Caco-2 (cell line): ENCODE measurements around the gene ZFAND6. TPM values are rescaled to one million over a fixed set of nuclear protein-coding genes. Genes with fewer than 3 reads are reported as not detected.

Experiments used
- BruUV-seq: library from RNA; stranded (reverse); fragments of 400-500 nt; replicated peaks from 2 replicates; lab custom pipeline; 2021; lab: Mats Ljungman, UMichigan
- CTCF ChIA-PET: fragments of 300-600 bp; sonication (Branson Sonifier 250); formaldehyde crosslinking; loops from one replicate; lab custom pipeline; 2022; ENCODE audit warnings: antibody characterized with exemption; lab: Charles Lee
- POLR2A ChIA-PET: fragments of 300-600 bp; sonication (Branson Sonifier 250); formaldehyde crosslinking; loops from one replicate; lab custom pipeline; 2022; ENCODE audit warnings: antibody characterized with exemption; lab: Charles Lee
- DNase-seq, 2 experiments: peaks; one replicate each; pipeline versions ENCODE4 v3.0.0 to v3.0.0-alpha.2; 2020 to 2022
- H3K27me3 ChIP-seq: replicated peaks from 2 replicates; pipeline ENCODE4 v1.6.0; 2011; ENCODE audit warnings: low read length; ENCODE audit not compliant: control insufficient read depth, insufficient read depth
- H3K36me3 ChIP-seq: 2 replicates; pipeline ENCODE4 v1.5.1; 2011; ENCODE audit warnings: low read length; ENCODE audit not compliant: control insufficient read depth, insufficient read depth
- H3K4me1 ChIP-seq: fragments of 250-450 bp; sonication (Bioruptor Pico); 2 replicates; pipeline ENCODE4 v1.5.1; 2020; ENCODE audit warnings: mild to moderate bottlenecking
- H3K4me3 ChIP-seq: 2 replicates; pipeline ENCODE4 v1.5.1; 2011; ENCODE audit warnings: low read depth, mild to moderate bottlenecking, control low read depth, low read length
- H3K9me3 ChIP-seq: fragments of 250-450 bp; sonication (Bioruptor Pico); 2 replicates; pipeline ENCODE4 v1.5.1; 2020; ENCODE audit warnings: mild to moderate bottlenecking, moderate library complexity
- H3K27ac Mint-ChIP-seq: one replicate; pipeline ENCODE4 v1.8.0; 2022; ENCODE audit warnings: mixed read lengths; ENCODE audit not compliant: unreplicated experiment
- H3K27me3 Mint-ChIP-seq: one replicate; pipeline ENCODE4 v1.8.0; 2022; ENCODE audit warnings: mixed read lengths; ENCODE audit not compliant: insufficient read depth, unreplicated experiment
- H3K36me3 Mint-ChIP-seq: one replicate; pipeline ENCODE4 v1.8.0; 2022; ENCODE audit warnings: mild to moderate bottlenecking, mixed read lengths; ENCODE audit not compliant: insufficient read depth, unreplicated experiment
- H3K4me1 Mint-ChIP-seq: one replicate; pipeline ENCODE4 v1.8.0; 2022; ENCODE audit warnings: low read depth, mixed read lengths; ENCODE audit not compliant: unreplicated experiment
- H3K4me3 Mint-ChIP-seq: one replicate; pipeline ENCODE4 v1.8.0; 2022; ENCODE audit warnings: mild to moderate bottlenecking, moderate library complexity, mixed read lengths; ENCODE audit not compliant: unreplicated experiment
- H3K9me3 Mint-ChIP-seq: one replicate; pipeline ENCODE4 v1.8.0; 2022; ENCODE audit warnings: mixed read lengths; ENCODE audit not compliant: unreplicated experiment
- CTCF ChIP-seq, 2 experiments: fragments of 200-600 bp in 1 of 2; IDR thresholded peaks; 1 replicate in 1 of 2; 2 replicates in 1 of 2; pipeline versions ENCODE4 v1.5.1 to v1.8.0; 2011 to 2022; ENCODE audit warnings: antibody characterized with exemption in 1 of 2, control low read depth in 1 of 2, inconsistent platforms in 1 of 2, low read depth in 1 of 2, low read length in 1 of 2, mild to moderate bottlenecking in 1 of 2, moderate library complexity in 1 of 2; ENCODE audit not compliant: insufficient read depth in 1 of 2, severe bottlenecking in 1 of 2, unreplicated experiment in 1 of 2
- intact Hi-C: fragments of 100-400 bp; cut with micrococcal nuclease; formaldehyde crosslinking; loops from one replicate; pipeline ENCODE4 v1.10.0; 2022; ENCODE audit not compliant: unreplicated experiment
- total RNA-seq: library from RNA; stranded (reverse); gene quantifications from 2 replicates; pipeline ENCODE4 v1.2.3, GENCODE V29; 2022

ZFAND6 gene
- total RNA-seq, 1 experiment from 2014 or later = 40.5 TPM

GRCh38 chr15:80110920-80111319 is 51.4 kb downstream of the ZFAND6 start:
- Mint-ChIP-seq H3K27ac (no peak overlapping the region), H3K36me3 (no peaks in the 10 kb centered on the region), H3K9me3 (no peaks in the 10 kb centered on the region), H3K27me3 (no peaks in the 10 kb centered on the region), H3K4me1 (peaks cover 12% of the 10 kb centered on the region), H3K4me3 (no peak overlapping the region)
- no peaks in the 10 kb centered on the region for H3K36me3 ChIP-seq
- no peaks in the 10 kb centered on the region for H3K27me3 ChIP-seq
- no peak for TF ChIP-seq CTCF (IDR thresholded peaks at IDR 0.05; ENCODE audit: insufficient read depth in 1 of 2, low read depth in 1 of 2, low read length in 1 of 2, severe bottlenecking in 1 of 2, unreplicated experiment in 1 of 2)
- CTCF ChIA-PET = no interaction called here
- DNase-seq = no peak
- H3K4me3 ChIP-seq = no peak overlapping the region
- intact Hi-C loops = no loop called here
- no peaks in the 10 kb centered on the region for H3K4me1 ChIP-seq
- no TSS peak for BruUV-seq
- POLR2A ChIA-PET = no interaction called here
- no peaks in the 10 kb centered on the region for H3K9me3 ChIP-seq

GRCh38 chr15:80114114-80114513 is 54.6 kb downstream of the ZFAND6 start:
- ChIA-PET CTCF (no interaction called here), POLR2A (no interaction called here)
- Mint-ChIP-seq H3K4me3 (no peak overlapping the region), H3K36me3 (no peaks in the 10 kb centered on the region), H3K27me3 (no peaks in the 10 kb centered on the region), H3K9me3 (no peaks in the 10 kb centered on the region), H3K27ac (no peak overlapping the region), H3K4me1 (peaks cover 12% of the 10 kb centered on the region)
- DNase-seq = no peak
- H3K36me3 ChIP-seq = no peaks in the 10 kb centered on the region
- no TSS peak for BruUV-seq
- H3K4me3 ChIP-seq = no peak overlapping the region
- TF ChIP-seq CTCF (IDR thresholded peaks at IDR 0.05; ENCODE audit: insufficient read depth in 1 of 2, low read depth in 1 of 2, low read length in 1 of 2, severe bottlenecking in 1 of 2, unreplicated experiment in 1 of 2) = no peak
- H3K4me1 ChIP-seq = no peaks in the 10 kb centered on the region
- H3K9me3 ChIP-seq = no peaks in the 10 kb centered on the region
- H3K27me3 ChIP-seq = no peaks in the 10 kb centered on the region
- intact Hi-C loops = no loop called here

- Histone ChIP-seq H3K9me3 (no peaks in the 10 kb centered on the region), H3K27me3 (no peaks in the 10 kb centered on the region), H3K4me3 (no peak overlapping the region), H3K4me1 (no peaks in the 10 kb centered on the region), H3K36me3 (no peaks in the 10 kb centered on the region)
- no peak overlapping the region for H3K27ac Mint-ChIP-seq
- H3K4me1 Mint-ChIP-seq = peaks cover 12% of the 10 kb centered on the region
- BruUV-seq = no TSS peak
- POLR2A ChIA-PET = no interaction called here
- H3K36me3 Mint-ChIP-seq = no peaks in the 10 kb centered on the region
- CTCF ChIA-PET = no interaction called here
- no peaks in the 10 kb centered on the region for H3K27me3 Mint-ChIP-seq
- no peak for TF ChIP-seq CTCF (IDR thresholded peaks at IDR 0.05; ENCODE audit: insufficient read depth in 1 of 2, low read depth in 1 of 2, low read length in 1 of 2, severe bottlenecking in 1 of 2, unreplicated experiment in 1 of 2)
- no peak for DNase-seq
- intact Hi-C loops = no loop called here
- H3K4me3 Mint-ChIP-seq = no peak overlapping the region
- H3K9me3 Mint-ChIP-seq = no peaks in the 10 kb centered on the region
Measured at GRCh38 chr15:80115021-80115420, 55.5 kb downstream of the ZFAND6 start.
